HCT116 (cell line): ENCODE data around the gene TPGS1. TPM values are rescaled to one million over a fixed set of nuclear protein-coding genes. Genes with fewer than 3 reads are reported as not detected.

Experiments
- ATAC-seq: fragments of 200-7000 bp; cut with Tn5 transposase; 2 replicates; pipeline ENCODE4 v1.9.1; 2020; ENCODE audit warnings: mild to moderate bottlenecking, moderate library complexity
- BruUV-seq: library from RNA; stranded (reverse); fragments of 400-500 nt; replicated peaks from 2 replicates; lab custom pipeline; 2021; lab: Mats Ljungman, UMichigan
- CTCF ChIA-PET: fragments of 300-600 bp; sonication (Branson Sonifier 250); formaldehyde crosslinking; loops from one replicate; lab custom pipeline; 2021; ENCODE audit warnings: antibody characterized with exemption; lab: Charles Lee
- POLR2A ChIA-PET: fragments of 300-600, 350-600 bp; sonication (Branson Sonifier 250); formaldehyde crosslinking; loops from one replicate; lab custom pipeline; 2021; ENCODE audit warnings: antibody characterized with exemption; lab: Charles Lee
- RAD21 ChIA-PET, 2 experiments: fragments of 300-600 bp; sonication (Branson Sonifier 250); formaldehyde crosslinking; loops; one replicate each; lab custom pipeline; 2023; ENCODE audit warnings: low total read pairs in 2 of 2; ENCODE audit not compliant: uncharacterized antibody in 2 of 2, unreplicated experiment in 2 of 2, low non-redundant PET in 1 of 2; lab: Charles Lee
- DNase-seq: peaks from one replicate; pipeline ENCODE4 v3.0.0-alpha.2; 2010; ENCODE audit warnings: low read depth, low spot score
- H2AFZ ChIP-seq: fragments of 200-600 bp; shearing (Covaris generic), sonication (generic); 2 replicates; pipeline ENCODE4 v1.6.1; 2017; ENCODE audit warnings: low read depth, mixed run types, mixed read lengths, antibody characterized with exemption, low read length; ENCODE audit not compliant: poor library complexity, severe bottlenecking
- H3K27ac ChIP-seq: 2 replicates; pipeline ENCODE4 v1.5.1; 2012; ENCODE audit warnings: low read depth, low read length
- H3K27me3 ChIP-seq: fragments of 200-600 bp; sonication (generic); 2 replicates; pipeline ENCODE4 v1.6.1; 2016; ENCODE audit warnings: mixed run types, low read length, mixed read lengths; ENCODE audit not compliant: insufficient read depth
- H3K36me3 ChIP-seq, 2 experiments: fragments of 200-500 bp in 1 of 2; fragments of 200-600 bp in 1 of 2; sonication (Bioruptor generic) in 1 of 2; sonication (generic) in 1 of 2; 2 replicates each; pipeline versions ENCODE4 v1.5.1 to v1.6.1; 2014 to 2016; ENCODE audit warnings: low read length in 2 of 2, inconsistent platforms in 1 of 2, mixed read lengths in 1 of 2, mixed run types in 1 of 2; ENCODE audit not compliant: insufficient read depth in 2 of 2, control insufficient read depth in 1 of 2
- H3K4me1 ChIP-seq, 2 experiments: fragments of 200-600 bp in 1 of 2; sonication (generic) in 1 of 2; 2 replicates each; pipeline versions ENCODE4 v1.5.1 to v1.6.1; 2012 to 2017; ENCODE audit warnings: low read length in 2 of 2, inconsistent platforms in 1 of 2, mild to moderate bottlenecking in 1 of 2, mixed read lengths in 1 of 2, mixed run types in 1 of 2, moderate library complexity in 1 of 2; ENCODE audit not compliant: insufficient read depth in 2 of 2, control insufficient read depth in 1 of 2
- H3K4me2 ChIP-seq: fragments of 200-600 bp; sonication (generic); 2 replicates; pipeline ENCODE4 v1.6.1; 2017; ENCODE audit warnings: mixed run types, low read length, mixed read lengths
- H3K4me3 ChIP-seq, 2 experiments: fragments of 200-600 bp in 1 of 2; sonication (generic) in 1 of 2; replicated peaks in 1 of 2; 2 replicates each; pipeline ENCODE4 v1.5.1; 2011 to 2016; ENCODE audit warnings: low read length in 2 of 2, control low read depth in 1 of 2, low read depth in 1 of 2, mild to moderate bottlenecking in 1 of 2, mixed read lengths in 1 of 2, mixed run types in 1 of 2
- H3K79me2 ChIP-seq: fragments of 200-600 bp; sonication (generic); 2 replicates; pipeline ENCODE4 v1.6.1; 2017; ENCODE audit warnings: mild to moderate bottlenecking, mixed run types, low read length, moderate library complexity, mixed read lengths; ENCODE audit not compliant: insufficient read depth
- H3K9ac ChIP-seq: fragments of 200-600 bp; sonication (generic); 2 replicates; pipeline ENCODE4 v1.6.1; 2016; ENCODE audit warnings: low read length, mixed read lengths
- H3K9me2 ChIP-seq: fragments of 200-600 bp; sonication (generic), shearing (Covaris generic); 2 replicates; pipeline ENCODE4 v1.6.1; 2017; ENCODE audit warnings: mixed run types, mild to moderate bottlenecking, moderate library complexity; ENCODE audit not compliant: insufficient read depth
- H3K9me3 ChIP-seq, 2 experiments: fragments of 200-500 bp in 1 of 2; fragments of 200-600 bp in 1 of 2; sonication (Bioruptor generic) in 1 of 2; sonication (generic) in 1 of 2; 2 replicates each; pipeline ENCODE4 v1.6.1; 2014 to 2017; ENCODE audit warnings: low read length in 2 of 2, mixed read lengths in 2 of 2, inconsistent platforms in 1 of 2, low read depth in 1 of 2, mild to moderate bottlenecking in 1 of 2, mixed run types in 1 of 2, moderate library complexity in 1 of 2; ENCODE audit not compliant: control insufficient read depth in 1 of 2, insufficient read depth in 1 of 2
- H4K20me1 ChIP-seq: fragments of 200-600 bp; sonication (generic), shearing (Covaris generic); 2 replicates; pipeline ENCODE4 v1.6.1; 2017; ENCODE audit warnings: mixed run types, mild to moderate bottlenecking, moderate library complexity; ENCODE audit not compliant: insufficient read depth
- CBX3 ChIP-seq: IDR thresholded peaks from 2 replicates; pipeline ENCODE4 v1.6.1; 2012; ENCODE audit warnings: low read depth
- CEBPB ChIP-seq: IDR thresholded peaks from 2 replicates; pipeline ENCODE4 v1.6.1; 2012; ENCODE audit warnings: low read depth
- EGR1 ChIP-seq: IDR thresholded peaks from 2 replicates; pipeline ENCODE4 v1.6.1; 2012; ENCODE audit warnings: low read depth
- ELF1 ChIP-seq: IDR thresholded peaks from 2 replicates; pipeline ENCODE4 v1.6.1; 2012; ENCODE audit warnings: low read depth, borderline replicate concordance
- EZH2 ChIP-seq: fragments of 200-600 bp; sonication (generic); IDR thresholded peaks from 2 replicates; pipeline ENCODE4 v1.6.1; 2017; ENCODE audit warnings: antibody characterized with exemption, mixed run types
- EZH2phosphoT487 ChIP-seq: fragments of 200-600 bp; IDR thresholded peaks from 2 replicates; pipeline ENCODE4 v1.6.1; 2018; ENCODE audit warnings: antibody characterized with exemption, borderline replicate concordance
- FOSL1 ChIP-seq: IDR thresholded peaks from 2 replicates; pipeline ENCODE4 v1.6.1; 2012; ENCODE audit warnings: low read depth
- JUND ChIP-seq: IDR thresholded peaks from 2 replicates; pipeline ENCODE4 v1.6.1; 2012
- POLR2AphosphoS5 ChIP-seq: IDR thresholded peaks from 2 replicates; pipeline ENCODE4 v1.6.1; 2011; ENCODE audit warnings: mild to moderate bottlenecking, low read depth, low read length, moderate library complexity
- RAD21 ChIP-seq: IDR thresholded peaks from 2 replicates; pipeline ENCODE4 v1.6.1; 2012; ENCODE audit warnings: low read depth, mild to moderate bottlenecking
- SIN3A ChIP-seq: IDR thresholded peaks from 2 replicates; pipeline ENCODE4 v1.6.1; 2012; ENCODE audit warnings: low read depth
- SP1 ChIP-seq: IDR thresholded peaks from 2 replicates; pipeline ENCODE4 v1.6.1; 2012; ENCODE audit warnings: low read depth
- SRF ChIP-seq: IDR thresholded peaks from 2 replicates; pipeline ENCODE4 v1.6.1; 2012; ENCODE audit warnings: low read depth
- TCF7L2 ChIP-seq: IDR thresholded peaks from 2 replicates; pipeline ENCODE4 v1.7.0; 2011; ENCODE audit warnings: borderline replicate concordance, inconsistent platforms; ENCODE audit not compliant: insufficient read depth, insufficient read length; ENCODE audit errors: extremely low read depth
- YY1 ChIP-seq: IDR thresholded peaks from 2 replicates; pipeline ENCODE4 v1.6.1; 2011; ENCODE audit warnings: low read length, low read depth, moderate library complexity, mild to moderate bottlenecking; ENCODE audit not compliant: insufficient replicate concordance; ENCODE audit errors: extremely low read depth
- ZFX ChIP-seq: fragments of 450-650 bp; IDR thresholded peaks from 2 replicates; pipeline ENCODE4 v1.6.1; 2017
- ZNF274 ChIP-seq: fragments of 200-500 bp; sonication (Bioruptor generic); IDR thresholded peaks from 2 replicates; pipeline ENCODE4 v1.6.1; 2014; ENCODE audit warnings: mild to moderate bottlenecking, low read depth, low read length, inconsistent platforms
- intact Hi-C: fragments of 100-400 bp; cut with micrococcal nuclease; formaldehyde crosslinking; loops from 2 replicates; pipeline ENCODE4 v1.10.0; 2022
- total RNA-seq: library from RNA; stranded (reverse); gene quantifications from one replicate; pipeline ENCODE4 v1.2.1, GENCODE V29; 2021; ENCODE audit not compliant: unreplicated experiment
- TF ChIP-seq, protein P1 (sequence below): IDR thresholded peaks from 2 replicates; pipeline ENCODE4 v1.6.1; 2012
- TF ChIP-seq, protein P2 (sequence below), 3 experiments: fragments of 200-600 bp in 1 of 3; sonication (generic) in 1 of 3; IDR thresholded peaks in 2 of 3; conservative IDR thresholded peaks in 1 of 3; 2 replicates each; pipeline ENCODE4 v1.5.1; 2012 to 2017; ENCODE audit warnings: low read depth in 2 of 3, low read length in 2 of 3, antibody characterized with exemption in 1 of 3, borderline replicate concordance in 1 of 3, control low read depth in 1 of 3, mild to moderate bottlenecking in 1 of 3, mixed read lengths in 1 of 3, mixed run types in 1 of 3, moderate library complexity in 1 of 3; ENCODE audit not compliant: insufficient read depth in 1 of 3
- TF ChIP-seq, protein P3 (sequence below): IDR thresholded peaks from 2 replicates; pipeline ENCODE4 v1.6.1; 2012; ENCODE audit warnings: low read depth

TPGS1 gene
- total RNA-seq, 1 experiment from 2014 or later, result 19.1 TPM

DNA sequence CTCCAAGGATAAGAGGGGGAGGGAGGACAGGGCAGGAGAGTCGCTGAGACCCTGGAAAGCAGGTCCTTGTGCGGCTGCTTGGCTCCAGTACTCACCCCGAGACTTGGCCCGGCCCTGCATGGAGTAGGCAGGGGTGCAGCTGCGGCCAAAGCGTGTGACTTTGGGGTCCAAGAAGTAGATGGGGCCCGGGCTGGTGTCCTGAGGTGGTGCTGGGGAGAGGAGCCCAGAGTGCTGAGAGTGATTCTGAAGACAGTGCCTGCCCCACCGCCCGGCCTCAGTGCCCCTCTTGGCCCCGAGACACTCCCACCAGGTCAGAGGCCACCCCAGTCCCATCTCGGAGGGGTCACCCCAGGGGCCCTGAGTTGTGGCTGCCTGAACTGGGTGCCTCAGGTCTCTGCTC lies 39.7 kb upstream of the TPGS1 start (continued):
- TF ChIP-seq SP1 (no peak), EZH2phosphoT487 (no peak)

DNA sequence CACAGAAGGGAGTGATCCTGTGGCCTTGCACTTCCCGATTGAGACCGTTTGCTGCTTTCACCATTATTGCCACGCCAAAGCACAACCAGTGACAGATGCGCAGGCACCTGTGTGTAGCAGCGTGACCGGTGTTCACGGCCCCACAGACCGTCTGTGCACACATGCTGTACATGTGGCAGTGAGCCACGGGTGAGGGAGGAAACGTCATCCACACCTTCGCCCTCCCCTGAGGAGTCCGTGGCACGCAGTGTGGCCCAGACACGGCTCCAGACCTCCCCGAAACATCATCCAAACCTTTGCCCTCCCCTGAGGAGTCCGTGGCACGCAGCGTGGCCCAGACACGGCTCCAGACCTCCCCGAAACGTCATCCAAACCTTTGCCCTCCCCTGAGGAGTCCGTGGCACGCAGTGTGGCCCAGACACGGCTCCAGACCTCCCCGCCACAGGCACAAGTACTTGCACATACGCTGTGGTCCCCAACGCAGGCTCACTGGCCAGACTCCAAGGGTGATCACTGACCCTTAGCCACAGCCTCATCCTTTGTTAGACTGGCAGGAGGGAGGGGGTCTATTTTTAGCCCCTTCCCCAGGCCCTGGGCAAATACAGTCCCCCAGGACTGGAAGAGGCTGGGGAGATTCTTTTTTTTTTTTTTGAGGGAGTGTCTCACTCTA lies 38.6 kb upstream of the TPGS1 start:
- Histone ChIP-seq H2AFZ (no peak overlapping the region), H4K20me1 (no peaks in the 10 kb centered on the region), H3K9me3 (no peaks in the 10 kb centered on the region), H3K27ac (no peak overlapping the region), H3K4me2 (no peak overlapping the region), H3K36me3 (no peaks in the 10 kb centered on the region), H3K4me3 (no peak overlapping the region), H3K79me2 (no peaks in the 10 kb centered on the region), H3K4me1 (peaks cover 0 to 5% of the 10 kb centered on the region in 2 experiments; a peak in 1 of 4 replicates), H3K9ac (no peak overlapping the region), H3K27me3 (no peaks in the 10 kb centered on the region), H3K9me2 (no peaks in the 10 kb centered on the region)
- ATAC-seq, result no peak
- RAD21 ChIA-PET, result no interaction called here
- DNase-seq, result no peak
- POLR2A ChIA-PET, result no interaction called here
- CTCF ChIA-PET, result no interaction called here
- intact Hi-C loops, result no loop called here
- TF ChIP-seq TCF7L2 (no peak), CBX3 (no peak), EGR1 (no peak), SIN3A (no peak), CEBPB (no peak), FOSL1 (no peak), ZFX (no peak), ZNF274 (no peak), RAD21 (no peak), EZH2 (no peak), POLR2AphosphoS5 (no peak), SRF (no peak), YY1 (no peak), ELF1 (no peak), JUND (no peak)
- TF ChIP-seq, protein P1, sequence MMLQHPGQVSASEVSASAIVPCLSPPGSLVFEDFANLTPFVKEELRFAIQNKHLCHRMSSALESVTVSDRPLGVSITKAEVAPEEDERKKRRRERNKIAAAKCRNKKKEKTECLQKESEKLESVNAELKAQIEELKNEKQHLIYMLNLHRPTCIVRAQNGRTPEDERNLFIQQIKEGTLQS, result no peak
- TF ChIP-seq, protein P2, sequence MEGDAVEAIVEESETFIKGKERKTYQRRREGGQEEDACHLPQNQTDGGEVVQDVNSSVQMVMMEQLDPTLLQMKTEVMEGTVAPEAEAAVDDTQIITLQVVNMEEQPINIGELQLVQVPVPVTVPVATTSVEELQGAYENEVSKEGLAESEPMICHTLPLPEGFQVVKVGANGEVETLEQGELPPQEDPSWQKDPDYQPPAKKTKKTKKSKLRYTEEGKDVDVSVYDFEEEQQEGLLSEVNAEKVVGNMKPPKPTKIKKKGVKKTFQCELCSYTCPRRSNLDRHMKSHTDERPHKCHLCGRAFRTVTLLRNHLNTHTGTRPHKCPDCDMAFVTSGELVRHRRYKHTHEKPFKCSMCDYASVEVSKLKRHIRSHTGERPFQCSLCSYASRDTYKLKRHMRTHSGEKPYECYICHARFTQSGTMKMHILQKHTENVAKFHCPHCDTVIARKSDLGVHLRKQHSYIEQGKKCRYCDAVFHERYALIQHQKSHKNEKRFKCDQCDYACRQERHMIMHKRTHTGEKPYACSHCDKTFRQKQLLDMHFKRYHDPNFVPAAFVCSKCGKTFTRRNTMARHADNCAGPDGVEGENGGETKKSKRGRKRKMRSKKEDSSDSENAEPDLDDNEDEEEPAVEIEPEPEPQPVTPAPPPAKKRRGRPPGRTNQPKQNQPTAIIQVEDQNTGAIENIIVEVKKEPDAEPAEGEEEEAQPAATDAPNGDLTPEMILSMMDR (IDR thresholded peaks at IDR 0.05 in 2 of 3, conservative IDR thresholded peaks at IDR 0.05 in 1 of 3; ENCODE audit: borderline replicate concordance in 1 of 3, insufficient read depth in 1 of 3, low read depth in 2 of 3, low read length in 2 of 3), result no peak
- TF ChIP-seq, protein P3, sequence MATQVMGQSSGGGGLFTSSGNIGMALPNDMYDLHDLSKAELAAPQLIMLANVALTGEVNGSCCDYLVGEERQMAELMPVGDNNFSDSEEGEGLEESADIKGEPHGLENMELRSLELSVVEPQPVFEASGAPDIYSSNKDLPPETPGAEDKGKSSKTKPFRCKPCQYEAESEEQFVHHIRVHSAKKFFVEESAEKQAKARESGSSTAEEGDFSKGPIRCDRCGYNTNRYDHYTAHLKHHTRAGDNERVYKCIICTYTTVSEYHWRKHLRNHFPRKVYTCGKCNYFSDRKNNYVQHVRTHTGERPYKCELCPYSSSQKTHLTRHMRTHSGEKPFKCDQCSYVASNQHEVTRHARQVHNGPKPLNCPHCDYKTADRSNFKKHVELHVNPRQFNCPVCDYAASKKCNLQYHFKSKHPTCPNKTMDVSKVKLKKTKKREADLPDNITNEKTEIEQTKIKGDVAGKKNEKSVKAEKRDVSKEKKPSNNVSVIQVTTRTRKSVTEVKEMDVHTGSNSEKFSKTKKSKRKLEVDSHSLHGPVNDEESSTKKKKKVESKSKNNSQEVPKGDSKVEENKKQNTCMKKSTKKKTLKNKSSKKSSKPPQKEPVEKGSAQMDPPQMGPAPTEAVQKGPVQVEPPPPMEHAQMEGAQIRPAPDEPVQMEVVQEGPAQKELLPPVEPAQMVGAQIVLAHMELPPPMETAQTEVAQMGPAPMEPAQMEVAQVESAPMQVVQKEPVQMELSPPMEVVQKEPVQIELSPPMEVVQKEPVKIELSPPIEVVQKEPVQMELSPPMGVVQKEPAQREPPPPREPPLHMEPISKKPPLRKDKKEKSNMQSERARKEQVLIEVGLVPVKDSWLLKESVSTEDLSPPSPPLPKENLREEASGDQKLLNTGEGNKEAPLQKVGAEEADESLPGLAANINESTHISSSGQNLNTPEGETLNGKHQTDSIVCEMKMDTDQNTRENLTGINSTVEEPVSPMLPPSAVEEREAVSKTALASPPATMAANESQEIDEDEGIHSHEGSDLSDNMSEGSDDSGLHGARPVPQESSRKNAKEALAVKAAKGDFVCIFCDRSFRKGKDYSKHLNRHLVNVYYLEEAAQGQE, result no peak
- BruUV-seq, result no TSS peak
